NCI-H128 (cell line): ENCODE results near the gene BET1.
"Not testable (repeated sequence)": the region's sequence is repeated elsewhere in the genome, so short reads cannot be mapped to it uniquely, and the experiment has no call there.

ENCODE experiments used
- DNase-seq: peaks from one replicate; lab custom pipeline; 2025; ENCODE audit not compliant: unreplicated experiment; lab: John Stamatoyannopoulos, UW

BET1 gene

GRCh38 chr7:94004024-94004951 lies at the start of gene BET1:
BET1 (minus strand) TSS chr7:94004355; CDS start chr7:94004216, 139 bp downstream.
- DNase-seq: peak; percentile 84

- DNase-seq: no peak
These were observed 49.4 kb upstream of the BET1 start for GRCh38 chr7:94053532-94053931.

GRCh38 chr7:94052398-94053180 lies 48.4 kb upstream of the BET1 start:
- no peak for DNase-seq

- DNase-seq: no peak
These were observed 45.9 kb upstream of the BET1 start for GRCh38 chr7:94050046-94050445.

GRCh38 chr7:94049615-94050014 lies 45.5 kb upstream of the BET1 start:
- DNase-seq: no peak

- DNase-seq: no peak
These were observed 44.6 kb upstream of the BET1 start for GRCh38 chr7:94048755-94049154.

- DNase-seq: no peak
These were observed 43.8 kb upstream of the BET1 start for GRCh38 chr7:94047956-94048355.

GRCh38 chr7:94045581-94045980 lies 41.4 kb upstream of the BET1 start:
- DNase-seq: no peak

GRCh38 chr7:94044806-94045205 lies 40.7 kb upstream of the BET1 start:
- no peak for DNase-seq

- no peak for DNase-seq
These were observed 39.1 kb upstream of the BET1 start for GRCh38 chr7:94043299-94043698.

GRCh38 chr7:94042381-94042780 lies 38.2 kb upstream of the BET1 start:
- no peak for DNase-seq

- no peak for DNase-seq
These were observed 37.4 kb upstream of the BET1 start for GRCh38 chr7:94041529-94041928.

GRCh38 chr7:94040254-94040653 lies 36.1 kb upstream of the BET1 start:
- DNase-seq: no peak

GRCh38 chr7:94039368-94040035 lies 35.3 kb upstream of the BET1 start:
- no peak for DNase-seq

GRCh38 chr7:94031865-94032264 lies 27.7 kb upstream of the BET1 start:
- DNase-seq: no peak

- DNase-seq: no peak
These were observed 26.5 kb upstream of the BET1 start for GRCh38 chr7:94030634-94031033.

- no peak for DNase-seq
These were observed 25.8 kb upstream of the BET1 start for GRCh38 chr7:94029976-94030375.

- no peak for DNase-seq
These were observed 24.6 kb upstream of the BET1 start for GRCh38 chr7:94028768-94029167.

- DNase-seq: not testable (repeated sequence)
These were observed 22.5 kb upstream of the BET1 start for GRCh38 chr7:94026619-94027018.

GRCh38 chr7:94022550-94022949 lies 18.4 kb upstream of the BET1 start:
- no peak for DNase-seq

- DNase-seq: no peak
These were observed 12.6 kb upstream of the BET1 start for GRCh38 chr7:94016786-94017185.
